ENCODE measurements around the gene XRCC5. TPM values are rescaled to one million over a fixed set of nuclear protein-coding genes. Genes with fewer than 3 reads are reported as not detected.

The XRCC5 gene
- total RNA-seq, 5 donors from 2014 or later (not counting 1 experiment from before 2014, with no cell fraction given): 187 to 219 (median 202) TPM

- Histone ChIP-seq H3K27me3 (replicated peaks in 1 of 2; ENCODE audit: control insufficient read depth in 2 of 2, extremely low read depth in 1 of 2, insufficient read depth in 2 of 2, low read length in 1 of 2) (no peaks in the 10 kb centered on the region), H3K4me1 (ENCODE audit: control insufficient read depth in 1 of 2, extremely low read depth in 1 of 2, insufficient read depth in 2 of 2, low read length in 2 of 2) (peaks cover 3 to 4% of the 10 kb centered on the region in 2 experiments), H3K9me3 (no peaks in the 10 kb centered on the region), H3K27ac (ENCODE audit: low read length) (no peak overlapping the region), H3K36me3 (ENCODE audit: control insufficient read depth in 2 of 2, extremely low read depth in 1 of 2, insufficient read depth in 1 of 2, low read length in 1 of 2) (peaks cover 6 to 90% of the 10 kb centered on the region in 2 donors), H3K4me3 (ENCODE audit: control insufficient read depth in 1 of 2, extremely low read depth in 1 of 2, low read length in 1 of 2) (no peak overlapping the region)
- ATAC-seq (replicated peaks in 1 of 4): no peak
- Mint-ChIP-seq H3K36me3 (peaks cover 76% of the 10 kb centered on the region), H3K27ac (peak overlapping the region in 1 of 2 donors; percentile 4), H3K4me1 (peaks cover 33 to 41% (median 40%) of the 10 kb centered on the region in 3 donors), H3K4me3 (no peak overlapping the region), H3K27me3 (no peaks in the 10 kb centered on the region), H3K9me3 (no peaks in the 10 kb centered on the region)
- no CpG with 5 or more reads among the region's 2 CpGs for WGBS (ENCODE audit: insufficient coverage)
- CTCF ChIA-PET: interaction anchor here in 1 of 2 donors (0.7 to 1.0 kb wide), 2 partner anchors 18 to 180 kb away, joined by 3 to 4 read pairs; no protein-coding TSS in a partner anchor
- POLR2A ChIA-PET: interaction anchor here (0.6 to 1.2 kb wide), 5 partner anchors 10 to 194 kb away, joined by 3 to 5 read pairs (median 4); no protein-coding TSS in a partner anchor
- DNase-seq: no peak
Observed at GRCh38 chr2:216159144-216159543, 50.0 kb downstream of the XRCC5 start.

- Histone ChIP-seq H3K9me3 (no peaks in the 10 kb centered on the region), H3K4me1 (ENCODE audit: control insufficient read depth in 1 of 2, extremely low read depth in 1 of 2, insufficient read depth in 2 of 2, low read length in 2 of 2) (peaks cover 3 to 4% of the 10 kb centered on the region in 2 experiments), H3K4me3 (ENCODE audit: control insufficient read depth in 1 of 2, extremely low read depth in 1 of 2, low read length in 1 of 2) (no peak overlapping the region), H3K27me3 (replicated peaks in 1 of 2; ENCODE audit: control insufficient read depth in 2 of 2, extremely low read depth in 1 of 2, insufficient read depth in 2 of 2, low read length in 1 of 2) (no peaks in the 10 kb centered on the region), H3K36me3 (ENCODE audit: control insufficient read depth in 2 of 2, extremely low read depth in 1 of 2, insufficient read depth in 1 of 2, low read length in 1 of 2) (peaks cover 6 to 90% of the 10 kb centered on the region in 2 donors), H3K27ac (ENCODE audit: low read length) (no peak overlapping the region)
- ChIA-PET POLR2A (interaction anchor here (0.6 to 1.2 kb wide), 5 partner anchors 9 to 194 kb away, joined by 3 to 5 read pairs (median 4); no protein-coding TSS in a partner anchor), CTCF (interaction anchor here in 1 of 2 donors (0.7 to 1.0 kb wide), 2 partner anchors 19 to 181 kb away, joined by 3 to 4 read pairs; no protein-coding TSS in a partner anchor)
- Mint-ChIP-seq H3K36me3 (peaks cover 76% of the 10 kb centered on the region), H3K27me3 (no peaks in the 10 kb centered on the region), H3K27ac (peak overlapping the region in 1 of 2 donors; percentile 28), H3K4me3 (no peak overlapping the region), H3K9me3 (no peaks in the 10 kb centered on the region), H3K4me1 (peaks cover 32 to 40% (median 40%) of the 10 kb centered on the region in 3 donors)
- ATAC-seq (replicated peaks in 1 of 4) (no peak), DNase-seq (no peak)
- no CpG with 5 or more reads among the region's 1 CpG for WGBS (ENCODE audit: insufficient coverage)
Observed at GRCh38 chr2:216159646-216160045, 50.5 kb downstream of the XRCC5 start.

- POLR2A ChIA-PET: no interaction called here
- Histone ChIP-seq H3K27me3 (replicated peaks in 1 of 2; ENCODE audit: control insufficient read depth in 2 of 2, extremely low read depth in 1 of 2, insufficient read depth in 2 of 2, low read length in 1 of 2) (no peaks in the 10 kb centered on the region), H3K27ac (ENCODE audit: low read length) (no peak overlapping the region), H3K4me1 (ENCODE audit: control insufficient read depth in 1 of 2, extremely low read depth in 1 of 2, insufficient read depth in 2 of 2, low read length in 2 of 2) (peaks cover 3 to 4% of the 10 kb centered on the region in 2 experiments), H3K36me3 (ENCODE audit: control insufficient read depth in 2 of 2, extremely low read depth in 1 of 2, insufficient read depth in 1 of 2, low read length in 1 of 2) (peaks cover 6 to 90% of the 10 kb centered on the region in 2 donors), H3K9me3 (no peaks in the 10 kb centered on the region), H3K4me3 (ENCODE audit: control insufficient read depth in 1 of 2, extremely low read depth in 1 of 2, low read length in 1 of 2) (no peak overlapping the region)
- ATAC-seq (replicated peaks in 1 of 4) (no peak), DNase-seq (no peak)
- Mint-ChIP-seq H3K36me3 (peaks cover 79% of the 10 kb centered on the region), H3K4me3 (no peak overlapping the region), H3K9me3 (no peaks in the 10 kb centered on the region), H3K4me1 (peaks cover 32 to 41% (median 40%) of the 10 kb centered on the region in 3 donors), H3K27me3 (no peaks in the 10 kb centered on the region), H3K27ac (no peak overlapping the region)
- CTCF ChIA-PET: interaction anchor here in 1 of 2 donors (0.7 kb wide), 1 partner anchor 9 kb away, joined by 3 read pairs; no protein-coding TSS in a partner anchor
- WGBS (ENCODE audit: insufficient coverage): 88% methylated on average over 3 of the region's 4 CpGs
Observed at GRCh38 chr2:216160786-216161185, 51.6 kb downstream of the XRCC5 start.

GRCh38 chr2:216161967-216162366 is 52.8 kb downstream of the XRCC5 start:
- no peak overlapping the region for H3K4me3 Mint-ChIP-seq

GRCh38 chr2:216163518-216163917 is 54.4 kb downstream of the XRCC5 start:
- Mint-ChIP-seq H3K36me3 (peaks cover 68% of the 10 kb centered on the region), H3K4me1 (peaks cover 29 to 33% (median 32%) of the 10 kb centered on the region in 3 donors), H3K4me3 (no peak overlapping the region), H3K9me3 (no peaks in the 10 kb centered on the region), H3K27me3 (no peaks in the 10 kb centered on the region), H3K27ac (no peak overlapping the region)
- Histone ChIP-seq H3K4me3 (ENCODE audit: control insufficient read depth in 1 of 2, extremely low read depth in 1 of 2, low read length in 1 of 2) (no peak overlapping the region), H3K27me3 (replicated peaks in 1 of 2; ENCODE audit: control insufficient read depth in 2 of 2, extremely low read depth in 1 of 2, insufficient read depth in 2 of 2, low read length in 1 of 2) (no peaks in the 10 kb centered on the region), H3K36me3 (ENCODE audit: control insufficient read depth in 2 of 2, extremely low read depth in 1 of 2, insufficient read depth in 1 of 2, low read length in 1 of 2) (peaks cover 4 to 95% of the 10 kb centered on the region in 2 donors), H3K27ac (ENCODE audit: low read length) (no peak overlapping the region), H3K9me3 (no peaks in the 10 kb centered on the region), H3K4me1 (ENCODE audit: control insufficient read depth in 1 of 2, extremely low read depth in 1 of 2, insufficient read depth in 2 of 2, low read length in 2 of 2) (peaks cover 3 to 4% of the 10 kb centered on the region in 2 experiments)
- no peak for ATAC-seq (replicated peaks in 1 of 4)
- ChIA-PET CTCF (interaction anchor here in 1 of 2 donors (0.6 kb wide), 1 partner anchor 43 kb away, joined by 3 read pairs; no protein-coding TSS in a partner anchor), POLR2A (interaction anchor here in 1 of 2 donors (0.6 kb wide), 1 partner anchor 18 kb away, joined by 3 read pairs; no protein-coding TSS in a partner anchor)
- WGBS (ENCODE audit: insufficient coverage): 91% methylated on average over 3 of the region's 4 CpGs
- no peak for DNase-seq

More at GRCh38 chr2:216161967-216162366, 52.8 kb downstream of the XRCC5 start:
- WGBS (ENCODE audit: insufficient coverage): 100% methylated on average over 1 of the region's 4 CpGs
- Histone ChIP-seq H3K36me3 (ENCODE audit: control insufficient read depth in 2 of 2, extremely low read depth in 1 of 2, insufficient read depth in 1 of 2, low read length in 1 of 2) (peaks cover 6 to 90% of the 10 kb centered on the region in 2 donors), H3K9me3 (no peaks in the 10 kb centered on the region), H3K27ac (ENCODE audit: low read length) (no peak overlapping the region), H3K4me3 (ENCODE audit: control insufficient read depth in 1 of 2, extremely low read depth in 1 of 2, low read length in 1 of 2) (no peak overlapping the region), H3K27me3 (replicated peaks in 1 of 2; ENCODE audit: control insufficient read depth in 2 of 2, extremely low read depth in 1 of 2, insufficient read depth in 2 of 2, low read length in 1 of 2) (no peaks in the 10 kb centered on the region), H3K4me1 (ENCODE audit: control insufficient read depth in 1 of 2, extremely low read depth in 1 of 2, insufficient read depth in 2 of 2, low read length in 2 of 2) (peaks cover 3 to 4% of the 10 kb centered on the region in 2 experiments)
- no peaks in the 10 kb centered on the region for H3K27me3 Mint-ChIP-seq
- DNase-seq: no peak
- POLR2A ChIA-PET: interaction anchor here (0.6 to 0.7 kb wide), 2 partner anchors 14 to 28 kb away, joined by 3 read pairs; no protein-coding TSS in a partner anchor
- CTCF ChIA-PET: interaction anchor here (0.6 to 1.3 kb wide), 4 partner anchors 9 to 52 kb away, joined by 3 read pairs; no protein-coding TSS in a partner anchor
- peaks cover 31 to 41% (median 39%) of the 10 kb centered on the region in 3 donors for H3K4me1 Mint-ChIP-seq
- H3K9me3 Mint-ChIP-seq: no peaks in the 10 kb centered on the region
- ATAC-seq (replicated peaks in 1 of 4): no peak
- peak overlapping the region in 1 of 2 donors; percentile 7 for H3K27ac Mint-ChIP-seq
- H3K36me3 Mint-ChIP-seq: peaks cover 73% of the 10 kb centered on the region

GRCh38 chr2:216164087-216164486 is 54.9 kb downstream of the XRCC5 start:
- Mint-ChIP-seq H3K36me3 (peaks cover 73% of the 10 kb centered on the region), H3K4me3 (no peak overlapping the region), H3K9me3 (no peaks in the 10 kb centered on the region), H3K27ac (no peak overlapping the region), H3K4me1 (peaks cover 33 to 37% (median 34%) of the 10 kb centered on the region in 3 donors), H3K27me3 (no peaks in the 10 kb centered on the region)
- ChIA-PET CTCF (interaction anchor here in 1 of 2 donors (0.6 kb wide), 1 partner anchor 46 kb away, joined by 3 read pairs; no protein-coding TSS in a partner anchor), POLR2A (interaction anchor here in 1 of 2 donors (0.6 kb wide), 1 partner anchor 19 kb away, joined by 3 read pairs; no protein-coding TSS in a partner anchor)
- Histone ChIP-seq H3K36me3 (ENCODE audit: control insufficient read depth in 2 of 2, extremely low read depth in 1 of 2, insufficient read depth in 1 of 2, low read length in 1 of 2) (peaks cover 4 to 97% of the 10 kb centered on the region in 2 donors), H3K4me1 (ENCODE audit: control insufficient read depth in 1 of 2, extremely low read depth in 1 of 2, insufficient read depth in 2 of 2, low read length in 2 of 2) (peaks cover 3 to 4% of the 10 kb centered on the region in 2 experiments), H3K4me3 (ENCODE audit: control insufficient read depth in 1 of 2, extremely low read depth in 1 of 2, low read length in 1 of 2) (no peak overlapping the region), H3K27me3 (replicated peaks in 1 of 2; ENCODE audit: control insufficient read depth in 2 of 2, extremely low read depth in 1 of 2, insufficient read depth in 2 of 2, low read length in 1 of 2) (no peaks in the 10 kb centered on the region), H3K9me3 (no peaks in the 10 kb centered on the region), H3K27ac (ENCODE audit: low read length) (no peak overlapping the region)
- DNase-seq (no peak), ATAC-seq (replicated peaks in 1 of 4) (no peak)
- no CpG with 5 or more reads among the region's 5 CpGs for WGBS (ENCODE audit: insufficient coverage)

Measured in T-cell (primary cell).